AG04449 (cell line): ENCODE measurements around the gene CDK17.
"Not testable (repeated sequence)": the region's sequence is repeated elsewhere in the genome, so short reads cannot be mapped to it uniquely, and the experiment has no call there.

Experiments used
- CTCF ChIA-PET: fragments of 350-600 bp; formaldehyde crosslinking; extraction: SDS; loops from one replicate; lab custom pipeline; 2021; ENCODE audit warnings: antibody characterized with exemption; lab: Yijun Ruan, JAX
- POLR2A ChIA-PET: fragments of 400-600, 350-600 bp; formaldehyde crosslinking; extraction: SDS; loops from one replicate; lab custom pipeline; 2020; ENCODE audit warnings: antibody characterized with exemption, inconsistent platforms; lab: Yijun Ruan, JAX
- DNase-seq: peaks from one replicate; pipeline ENCODE4 v3.0.0-alpha.2; 2010; ENCODE audit warnings: low read depth, low spot score
- H3K4me3 ChIP-seq: 2 replicates; pipeline ENCODE4 v1.5.1; 2011; ENCODE audit warnings: low read depth, mild to moderate bottlenecking, control low read depth, low read length
- TF ChIP-seq, protein P1 (sequence below): IDR thresholded peaks from one replicate; pipeline ENCODE4 v1.5.1; 2011; ENCODE audit warnings: mild to moderate bottlenecking, moderate library complexity, low read length, control low read depth, inconsistent platforms; ENCODE audit not compliant: insufficient read depth; ENCODE audit errors: missing control alignments

Gene CDK17

DNA sequence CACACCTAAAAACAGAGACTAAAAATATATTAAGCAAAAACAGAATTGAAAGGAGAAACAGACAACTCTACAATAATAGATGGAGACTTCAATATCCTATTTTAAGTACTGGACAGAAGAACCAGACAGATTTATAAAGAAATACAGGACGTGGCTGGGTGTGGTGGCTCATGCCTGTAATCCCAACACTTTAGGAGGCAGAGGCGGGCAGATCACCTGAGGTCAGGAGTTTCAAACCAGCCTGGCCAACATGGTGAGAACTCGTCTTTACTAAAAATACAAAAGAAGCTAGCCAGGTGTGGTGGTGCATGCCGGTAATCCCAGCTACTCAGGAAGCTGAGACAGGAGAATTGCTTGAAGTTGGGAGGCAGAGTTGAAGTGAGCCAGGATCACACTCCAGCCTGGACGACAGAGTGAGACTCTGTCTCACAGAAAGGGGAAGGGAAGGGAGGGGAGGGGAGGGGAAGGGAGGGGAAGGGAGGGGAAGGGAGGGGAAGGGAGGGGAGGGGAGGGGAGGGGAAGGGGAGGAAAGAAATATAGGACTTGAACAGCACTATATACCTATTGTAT, 53.0 kb downstream of the CDK17 start:
- DNase-seq = no peak
- TF ChIP-seq, protein P1, sequence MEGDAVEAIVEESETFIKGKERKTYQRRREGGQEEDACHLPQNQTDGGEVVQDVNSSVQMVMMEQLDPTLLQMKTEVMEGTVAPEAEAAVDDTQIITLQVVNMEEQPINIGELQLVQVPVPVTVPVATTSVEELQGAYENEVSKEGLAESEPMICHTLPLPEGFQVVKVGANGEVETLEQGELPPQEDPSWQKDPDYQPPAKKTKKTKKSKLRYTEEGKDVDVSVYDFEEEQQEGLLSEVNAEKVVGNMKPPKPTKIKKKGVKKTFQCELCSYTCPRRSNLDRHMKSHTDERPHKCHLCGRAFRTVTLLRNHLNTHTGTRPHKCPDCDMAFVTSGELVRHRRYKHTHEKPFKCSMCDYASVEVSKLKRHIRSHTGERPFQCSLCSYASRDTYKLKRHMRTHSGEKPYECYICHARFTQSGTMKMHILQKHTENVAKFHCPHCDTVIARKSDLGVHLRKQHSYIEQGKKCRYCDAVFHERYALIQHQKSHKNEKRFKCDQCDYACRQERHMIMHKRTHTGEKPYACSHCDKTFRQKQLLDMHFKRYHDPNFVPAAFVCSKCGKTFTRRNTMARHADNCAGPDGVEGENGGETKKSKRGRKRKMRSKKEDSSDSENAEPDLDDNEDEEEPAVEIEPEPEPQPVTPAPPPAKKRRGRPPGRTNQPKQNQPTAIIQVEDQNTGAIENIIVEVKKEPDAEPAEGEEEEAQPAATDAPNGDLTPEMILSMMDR = no peak
- ChIA-PET CTCF (interaction anchor here (0.5 to 2.5 kb wide), 5 partner anchors 9 to 44 kb away, joined by 3 to 6 read pairs (median 3); no protein-coding TSS in a partner anchor), POLR2A (no interaction called here)
- H3K4me3 ChIP-seq = no peak overlapping the region

DNA sequence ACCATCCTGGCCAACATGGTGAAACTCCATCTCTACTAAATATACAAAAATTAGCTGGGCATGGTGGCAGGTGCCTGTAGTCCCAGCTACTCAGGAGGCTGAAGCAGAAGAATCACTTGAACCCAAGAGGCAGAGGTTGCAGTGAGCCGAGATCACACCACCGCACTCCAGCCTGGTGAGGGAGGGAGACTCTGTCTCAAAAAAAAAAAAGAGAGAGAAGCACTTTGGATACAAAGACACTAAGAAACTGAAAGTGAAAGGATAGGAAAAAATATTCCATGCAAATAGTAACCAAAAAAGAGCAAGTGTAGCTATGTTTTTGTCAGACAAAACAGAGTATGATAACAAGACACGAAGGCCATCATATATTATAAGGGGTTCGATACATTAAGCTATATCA, 53.5 kb downstream of the CDK17 start:
- DNase-seq, H3K4me3 ChIP-seq, POLR2A ChIA-PET: not testable (repeated sequence)
- CTCF ChIA-PET = interaction anchor here (0.5 to 2.5 kb wide), 2 partner anchors 11 to 44 kb away, joined by 3 to 6 read pairs; no protein-coding TSS in a partner anchor

DNA sequence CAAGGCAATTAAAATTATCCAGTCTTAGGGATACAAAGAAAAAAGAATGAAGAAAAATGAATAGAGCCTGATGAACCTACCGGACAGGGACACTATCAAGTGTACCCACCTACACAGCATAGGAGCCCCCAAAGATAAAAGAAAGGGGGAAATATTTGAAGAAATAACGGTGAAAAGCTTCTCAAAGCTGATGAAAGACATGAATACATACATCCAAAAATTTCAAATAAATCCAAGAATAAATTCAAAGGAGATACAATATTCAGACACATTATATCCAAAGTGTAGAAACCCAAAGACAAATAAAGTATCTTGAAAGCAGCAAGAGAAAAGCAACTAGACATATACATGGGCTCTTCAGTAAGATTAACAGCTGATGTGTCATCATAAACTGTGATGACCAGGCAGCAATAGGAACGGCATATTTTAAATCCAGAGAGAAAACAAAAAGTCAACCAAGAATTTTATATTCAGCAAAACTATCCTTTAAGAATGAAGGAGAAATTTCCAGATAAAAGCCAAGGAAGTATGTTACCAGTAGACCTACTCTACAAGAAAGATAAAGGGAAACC, 56.0 kb downstream of the CDK17 start:
- no peak overlapping the region for H3K4me3 ChIP-seq
- no peak for DNase-seq
- ChIA-PET CTCF (interaction anchor here (1.5 kb wide), 1 partner anchor 9 kb away, joined by 3 read pairs; no protein-coding TSS in a partner anchor), POLR2A (no interaction called here)
- TF ChIP-seq, protein P1 = no peak

DNA sequence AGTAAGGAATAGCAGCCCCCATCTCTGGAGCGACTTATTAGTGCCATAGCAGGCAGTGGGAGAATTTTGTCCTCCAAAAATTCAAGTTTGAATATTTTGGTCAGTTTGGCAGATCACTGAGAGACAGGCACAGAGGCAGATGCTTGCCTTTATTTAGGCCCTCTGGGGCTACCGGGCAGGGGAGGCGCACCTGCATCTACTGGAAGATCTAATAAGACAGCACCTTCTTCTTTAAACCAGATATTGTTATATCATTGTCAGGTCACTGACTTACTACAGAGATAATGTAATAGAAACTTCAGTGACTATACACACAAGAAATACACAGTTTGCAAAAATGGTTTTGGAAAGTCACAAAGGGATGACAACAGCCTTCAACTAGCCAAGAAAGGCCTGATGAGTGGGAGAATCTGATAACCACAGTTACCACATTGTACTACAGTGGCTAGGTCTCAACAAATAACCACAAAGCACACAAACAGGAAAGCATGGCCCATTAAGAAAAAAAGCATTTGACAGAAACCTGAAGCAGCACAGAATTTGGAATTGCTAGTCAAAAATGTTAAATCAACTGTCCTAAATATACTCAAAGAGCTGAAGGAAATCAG, 56.8 kb downstream of the CDK17 start:
- ChIA-PET CTCF (no interaction called here), POLR2A (no interaction called here)
- H3K4me3 ChIP-seq = no peak overlapping the region
- DNase-seq = no peak
- TF ChIP-seq, protein P1 = no peak

DNA sequence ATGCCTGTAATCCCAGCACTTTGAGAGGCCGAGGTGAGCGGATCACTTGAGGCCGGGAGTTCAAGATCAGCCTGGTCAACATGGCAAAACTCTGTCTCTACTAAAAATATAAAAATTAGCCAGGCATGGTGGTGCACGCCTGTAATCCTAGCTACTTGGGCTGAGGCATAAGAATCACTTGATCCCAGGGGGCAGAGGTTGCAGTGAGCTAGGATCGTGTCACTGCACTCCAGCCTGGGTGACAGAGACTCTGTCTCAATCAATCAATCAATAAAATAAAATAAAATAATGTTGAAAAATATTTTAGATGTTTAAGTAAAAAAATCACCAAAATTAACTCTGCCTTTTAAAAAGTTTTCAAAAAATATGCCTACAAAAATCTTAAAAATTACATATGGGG, 60.6 kb downstream of the CDK17 start:
- H3K4me3 ChIP-seq, POLR2A ChIA-PET, CTCF ChIA-PET, DNase-seq: not testable (repeated sequence)

DNA sequence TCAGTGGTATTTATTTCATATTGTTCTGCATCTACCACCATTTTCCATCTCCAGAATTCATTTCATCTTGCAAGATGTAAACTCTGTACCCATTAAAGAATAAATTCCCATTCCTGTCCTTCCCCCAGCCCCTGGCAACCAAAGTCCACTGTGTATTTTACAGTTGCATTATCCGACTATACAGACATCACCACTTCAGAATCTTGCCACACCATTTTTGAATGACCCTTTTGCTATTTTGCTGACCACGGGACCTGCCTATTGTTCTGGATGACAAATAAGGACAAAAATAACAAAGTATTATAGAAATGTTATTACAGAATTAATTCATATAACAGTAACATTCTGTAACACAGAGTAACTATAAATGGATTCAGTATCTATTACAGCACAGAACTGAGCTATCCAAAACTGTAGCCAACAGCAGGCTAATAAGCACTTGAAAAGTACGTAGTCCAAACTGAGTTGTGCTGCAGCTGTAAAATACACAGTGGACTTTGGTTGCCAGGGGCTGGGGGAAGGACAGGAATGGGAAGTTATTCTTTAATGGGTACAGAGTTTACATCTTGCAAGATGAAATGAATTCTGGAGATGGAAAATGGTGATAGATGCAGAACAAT, 61.3 kb downstream of the CDK17 start:
- CTCF ChIA-PET = no interaction called here
- POLR2A ChIA-PET = no interaction called here
- TF ChIP-seq, protein P1 = no peak
- H3K4me3 ChIP-seq = no peak overlapping the region
- no peak for DNase-seq

DNA sequence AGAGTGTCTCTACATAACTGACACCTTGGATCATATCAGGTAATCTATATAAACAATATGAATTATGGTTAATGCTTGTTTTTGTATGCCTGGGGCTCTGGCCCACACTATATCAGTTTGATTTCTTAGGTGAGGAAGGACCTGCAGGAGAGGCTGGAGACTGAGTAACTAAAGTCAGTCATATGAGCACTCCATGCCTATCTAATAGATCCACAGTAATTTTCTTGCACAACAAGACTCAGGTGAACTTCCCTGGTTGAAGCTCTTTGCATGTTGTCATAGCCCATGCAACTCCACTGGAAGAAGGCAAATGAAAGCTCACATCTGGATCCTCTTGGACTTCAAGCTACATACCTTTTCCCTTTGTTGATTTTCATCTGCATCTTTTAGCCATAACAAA, 62.3 kb downstream of the CDK17 start:
- CTCF ChIA-PET = interaction anchor here (0.7 to 1.6 kb wide), 3 partner anchors 10 to 151 kb away, joined by 3 read pairs; no protein-coding TSS in a partner anchor
- TF ChIP-seq, protein P1 = no peak

More for the DNA sequence above, 62.3 kb downstream of the CDK17 start:
- POLR2A ChIA-PET = no interaction called here
- H3K4me3 ChIP-seq = no peak overlapping the region
- DNase-seq = no peak
